Activated CD8-positive, alpha-beta memory T cell treated with anti-CD3 and anti-CD28 coated beads, Interleukin-2, amount 50 U/mL, for 1 hour (primary cell): ENCODE measurements around the gene ZNF573.
A peak's percentile ranks its signal among the peaks of the same experiment; 100 is the strongest.
"Not testable (repeated sequence)": the region's sequence is repeated elsewhere in the genome, so short reads cannot be mapped to it uniquely, and the experiment has no call there.

ENCODE experiments used
- DNase-seq: peaks from one replicate; pipeline ENCODE4 v3.0.0-alpha.2; 2020; ENCODE audit errors: extremely low read depth

Gene ZNF573

DNA sequence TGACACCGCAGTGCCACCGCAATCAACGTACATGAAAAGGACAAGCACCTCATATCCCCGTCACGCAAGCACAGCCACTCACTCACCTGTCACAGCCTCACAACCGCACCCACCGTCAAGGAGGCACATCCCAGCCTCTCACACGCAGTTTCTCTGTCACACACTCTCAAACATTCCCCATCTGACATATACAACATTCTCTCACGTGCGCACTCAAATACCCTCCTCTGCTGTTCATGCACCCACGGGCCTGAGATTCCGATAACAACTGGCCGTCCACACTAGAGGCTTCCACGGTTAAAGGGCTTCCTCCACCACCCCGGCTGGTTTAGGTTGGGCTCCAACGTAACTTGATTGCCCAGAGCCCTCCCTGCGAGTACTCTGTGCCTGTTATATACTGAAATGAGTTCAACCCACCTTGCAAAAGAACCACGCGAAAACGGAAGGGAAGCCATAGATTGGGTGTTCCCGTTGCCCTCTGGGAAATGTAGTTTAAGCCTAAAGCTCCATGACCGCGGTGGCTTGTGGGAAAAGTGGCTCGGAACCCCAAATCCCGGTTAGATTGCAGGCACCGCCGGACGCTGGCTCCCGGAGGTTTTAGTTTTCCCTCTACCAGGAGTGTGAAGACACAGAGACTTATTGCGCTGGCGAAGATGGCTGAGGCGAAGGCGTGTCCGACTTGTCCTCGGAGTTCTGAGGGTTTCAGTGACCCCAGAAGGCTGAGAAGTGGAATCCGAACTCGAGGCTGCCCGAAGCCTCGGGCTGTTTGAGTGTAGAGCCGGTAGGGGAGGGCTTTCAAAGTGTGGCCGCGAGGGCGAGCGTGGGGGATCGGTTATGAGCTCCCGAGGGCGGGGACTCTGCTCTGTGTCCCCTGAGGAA lies at the start of gene ZNF573:
TSS of gene ZNF573 (minus strand) at position 460 of the 879 bp plus-strand sequence. CDS start 5,857 bp downstream, outside the sequence.
- DNase-seq = peak; percentile 89

DNA sequence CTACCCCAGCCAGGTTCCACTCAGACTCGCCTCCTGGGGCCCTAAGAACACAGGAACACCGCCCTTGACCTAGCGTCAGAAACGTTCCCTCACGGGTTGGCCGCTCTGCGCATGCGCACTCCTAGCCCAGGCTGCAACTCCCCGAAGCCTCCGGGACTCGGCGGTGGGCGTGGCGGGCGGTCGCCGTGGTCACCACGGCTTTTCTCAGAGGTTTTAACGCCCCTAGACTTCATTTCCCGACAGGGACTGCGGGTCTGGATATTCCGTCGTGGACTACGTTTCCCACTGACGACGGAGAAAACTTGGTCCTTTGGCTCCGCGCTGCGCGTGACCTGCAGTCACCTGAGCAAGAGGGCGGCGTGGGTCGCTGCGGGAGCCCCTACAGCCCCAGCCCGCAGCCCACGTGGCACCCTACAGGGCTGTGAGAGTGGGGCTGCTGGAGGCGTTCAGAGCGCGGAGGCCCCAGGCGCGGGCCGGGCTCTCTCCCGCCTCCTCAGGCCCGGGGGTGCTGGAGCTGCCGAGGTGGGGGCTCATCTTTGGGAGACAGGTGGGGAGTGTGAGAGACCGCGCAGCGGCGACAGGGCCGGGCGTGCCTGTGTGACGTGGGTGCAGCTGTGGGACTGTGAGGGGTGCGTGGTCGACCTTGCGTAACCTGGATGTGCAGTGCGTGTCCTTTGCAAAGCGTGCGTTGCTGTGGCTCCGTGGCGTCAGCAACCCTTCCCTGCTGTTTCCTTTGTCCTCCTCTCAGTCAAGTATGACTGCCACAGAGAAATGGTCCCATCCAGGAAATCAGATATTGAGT lies 38.0 kb upstream of the ZNF573 start:
- no peak for DNase-seq

DNA sequence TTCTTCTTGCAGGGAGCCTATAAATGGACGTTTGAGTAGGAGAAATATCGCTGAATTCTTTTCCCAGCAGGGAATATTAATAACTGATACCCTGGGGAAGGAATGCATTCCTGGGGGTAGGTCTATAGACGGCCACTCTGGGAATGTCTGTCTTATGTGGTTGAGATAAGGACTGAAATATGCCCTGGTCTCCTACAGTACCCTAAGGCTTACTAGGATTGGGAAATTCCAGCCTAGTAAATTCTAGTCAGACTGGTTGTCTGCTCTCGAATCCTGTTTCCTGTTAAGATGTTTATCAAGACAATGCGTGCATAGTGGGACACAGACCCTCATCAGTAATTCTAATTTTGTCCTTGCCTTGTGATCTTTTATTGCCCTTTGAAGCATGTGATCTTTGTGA lies 36.2 kb upstream of the ZNF573 start:
- not testable (repeated sequence) for DNase-seq

DNA sequence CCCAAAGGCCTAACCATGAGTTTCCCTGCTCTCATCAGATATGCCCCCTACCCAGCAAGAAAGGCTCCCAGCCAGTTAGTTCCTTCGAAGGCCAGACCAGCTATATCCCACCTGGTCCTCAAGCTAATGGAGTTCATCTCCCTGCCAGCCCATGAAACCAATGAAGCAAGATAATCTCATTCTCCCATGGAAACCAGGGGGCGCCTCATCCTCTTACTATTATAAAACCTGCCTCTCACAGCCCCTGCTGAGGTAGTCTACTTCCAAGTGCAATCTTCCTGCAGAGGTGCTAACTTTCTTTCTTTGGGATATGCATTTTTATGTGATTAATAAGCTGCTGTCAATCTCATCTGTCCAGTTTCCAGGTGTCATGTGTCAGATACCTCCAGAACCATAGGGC lies 34.0 kb upstream of the ZNF573 start:
- no peak for DNase-seq

DNA sequence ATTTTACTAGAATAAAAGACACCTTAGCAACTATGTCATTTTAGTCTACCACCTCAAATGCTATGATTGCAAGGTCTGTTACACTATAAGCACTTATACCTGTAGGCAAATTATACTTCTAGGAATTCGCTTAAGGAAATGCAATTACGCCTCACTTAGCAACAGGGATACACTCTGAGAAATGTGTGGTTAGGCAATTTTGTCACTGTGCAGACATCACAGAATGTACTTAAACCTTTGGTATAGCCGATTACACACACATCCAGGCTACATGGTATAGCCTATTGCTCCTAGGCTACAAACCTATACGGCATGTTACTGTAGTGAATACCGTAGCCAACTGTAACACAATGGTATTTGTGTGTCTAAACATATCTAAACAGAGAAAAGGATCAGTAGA lies 30.0 kb upstream of the ZNF573 start:
- no peak for DNase-seq

DNA sequence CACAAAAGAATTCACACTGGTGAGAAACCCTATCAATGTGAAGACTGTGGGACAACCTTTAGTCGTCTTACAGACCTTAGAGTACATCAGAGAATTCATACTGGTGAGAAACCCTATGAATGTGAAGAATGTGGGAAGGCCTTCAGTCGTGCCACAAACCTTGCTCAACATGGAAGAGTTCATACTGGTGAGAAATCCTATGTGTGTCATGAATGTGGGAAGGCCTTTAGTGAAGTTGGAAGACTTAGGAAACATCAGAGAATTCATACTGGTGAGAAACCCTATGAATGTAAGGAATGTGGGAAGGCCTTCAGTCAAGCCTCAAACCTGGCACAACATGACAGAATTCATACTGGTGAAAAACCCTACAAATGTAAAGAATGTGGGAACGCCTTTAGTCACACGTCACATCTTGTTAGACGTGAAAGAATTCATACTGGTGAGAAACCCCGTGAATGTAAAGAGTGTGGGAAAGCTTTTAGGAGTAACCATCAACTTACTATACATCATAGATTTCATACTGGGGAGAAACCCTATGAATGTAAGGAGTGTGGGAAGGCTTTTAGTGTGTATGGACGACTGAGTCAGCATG lies 24.0 kb upstream of the ZNF573 start:
- DNase-seq = no peak

DNA sequence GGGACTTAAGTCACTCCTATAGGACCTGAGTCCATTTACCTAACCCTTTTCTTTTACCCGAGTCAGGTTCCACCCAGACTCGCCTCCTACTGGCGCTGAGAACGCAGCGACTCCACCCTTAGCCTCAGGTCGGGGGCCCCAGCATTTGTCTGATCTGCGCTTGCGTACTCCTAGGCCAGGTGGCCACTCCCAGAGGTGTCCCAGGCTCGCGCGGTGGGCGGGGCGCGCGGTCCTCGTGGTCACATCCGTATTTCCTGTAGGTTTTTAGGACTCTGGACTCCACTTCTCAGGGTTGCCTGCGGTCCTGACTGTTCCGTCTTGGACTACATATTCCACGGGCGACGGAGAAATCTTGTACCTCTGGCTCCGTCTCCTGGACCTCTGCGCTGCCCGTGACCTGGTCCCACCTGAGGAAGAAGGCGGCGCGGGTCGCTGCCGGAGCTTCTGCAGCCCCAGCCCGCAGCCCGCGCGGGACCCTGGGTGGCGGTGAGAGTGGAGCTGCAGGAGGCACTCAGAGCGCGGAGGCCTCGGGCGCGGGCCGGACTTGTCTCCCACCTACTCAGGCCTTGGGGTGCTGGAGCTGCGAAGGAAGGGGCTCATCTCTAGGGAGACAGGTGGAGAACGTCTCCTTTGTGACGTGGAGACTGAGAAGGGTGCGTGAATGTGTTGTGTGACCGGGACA lies 11.0 kb upstream of the ZNF573 start:
- no peak for DNase-seq

DNA sequence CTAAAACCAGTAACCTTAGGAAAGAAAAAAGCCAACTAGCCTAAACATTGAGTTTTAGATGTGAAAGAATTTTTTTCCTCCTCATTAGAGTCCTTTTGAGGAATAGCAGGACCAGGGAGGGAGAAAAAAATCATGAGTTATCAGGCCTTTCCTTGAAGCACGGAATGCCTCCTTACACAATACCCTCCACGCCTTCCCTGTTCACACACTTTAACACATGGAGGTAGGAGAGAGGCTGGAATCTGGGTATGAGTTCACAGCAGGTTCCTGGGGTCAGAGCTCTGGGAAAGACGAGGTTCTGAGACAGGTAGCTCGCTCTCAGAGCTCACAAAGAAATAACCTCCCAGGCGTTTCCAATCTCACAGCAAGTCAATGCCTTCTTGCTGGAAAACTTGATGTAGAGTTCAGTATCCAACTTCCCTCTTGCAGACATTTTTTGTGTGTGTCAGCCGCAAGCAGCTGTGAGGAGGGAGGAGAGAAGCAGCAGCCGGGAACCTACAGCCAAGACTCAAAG lies 716 bp downstream of the ZNF573 start:
- no peak for DNase-seq

DNA sequence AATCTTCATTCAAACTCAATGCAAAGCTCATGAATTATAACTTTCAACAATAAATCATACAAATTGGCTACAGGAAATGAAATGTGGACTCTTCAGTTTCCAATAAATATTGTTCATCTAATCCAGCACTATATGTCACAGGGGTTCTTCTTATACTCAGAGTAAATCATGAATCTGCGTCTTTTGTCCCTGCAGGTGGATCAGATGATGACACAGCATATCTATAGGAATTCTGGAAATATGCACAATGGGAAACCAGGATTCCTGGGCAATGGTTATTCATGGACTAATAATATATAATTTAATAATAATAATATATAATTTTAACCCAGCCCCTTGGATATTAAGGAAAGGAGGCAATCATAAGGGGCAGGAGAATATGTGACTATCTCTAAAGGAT lies 8.4 kb downstream of the ZNF573 start:
- DNase-seq = no peak

DNA sequence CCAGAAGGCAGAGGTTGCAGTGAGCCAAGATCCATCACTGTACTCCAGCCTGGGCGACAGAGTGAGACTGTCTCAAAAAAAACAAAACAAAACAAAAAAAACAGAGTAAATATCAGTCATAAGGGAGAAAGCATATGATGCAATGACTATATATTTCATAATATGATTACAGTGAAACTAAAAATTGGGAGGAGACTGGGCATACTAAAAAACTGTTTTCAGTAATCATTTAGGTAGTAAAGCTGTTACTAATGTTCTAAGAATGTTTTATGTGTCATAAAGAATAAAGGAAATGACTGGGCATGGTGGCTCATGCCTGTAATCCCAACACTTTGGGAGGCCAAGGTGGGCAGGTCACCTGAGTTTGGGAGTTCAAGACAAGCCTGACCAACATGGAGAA lies 15.9 kb downstream of the ZNF573 start:
- no peak for DNase-seq

DNA sequence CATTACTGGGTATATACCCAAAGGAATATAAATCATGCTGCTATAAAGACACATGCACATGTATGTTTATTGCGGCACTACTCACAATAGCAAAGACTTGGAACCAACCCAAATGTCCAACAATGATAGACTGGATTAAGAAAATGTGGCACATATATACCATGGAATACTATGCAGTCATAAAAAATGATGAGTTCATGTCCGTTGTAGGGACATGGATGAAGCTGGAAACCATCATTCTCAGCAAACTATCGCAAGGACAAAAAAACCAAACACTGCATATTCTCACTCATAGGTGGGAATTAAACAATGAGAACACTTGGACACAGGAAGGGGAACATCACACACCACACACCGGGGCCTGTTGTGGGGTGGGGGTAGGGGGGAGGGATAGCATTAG lies 21.7 kb downstream of the ZNF573 start:
- DNase-seq = not testable (repeated sequence)

DNA sequence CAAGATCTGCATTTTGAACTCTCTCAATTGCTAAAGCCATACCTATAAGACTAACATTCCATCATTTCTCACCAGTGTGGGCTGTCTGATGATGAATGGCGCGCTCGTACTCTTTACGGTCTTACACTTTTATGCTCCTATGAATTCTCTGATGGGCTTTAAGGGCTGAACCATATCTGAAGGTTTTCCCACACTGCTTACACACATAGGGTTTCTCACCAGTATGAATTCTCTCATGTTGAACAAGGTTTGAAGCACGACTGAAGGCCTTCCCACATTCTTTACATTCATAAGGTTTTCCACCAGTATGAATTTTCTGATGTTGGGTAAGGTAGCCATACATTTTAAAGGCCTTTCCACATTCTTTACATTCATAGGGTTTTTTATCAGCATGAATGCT lies 41.0 kb downstream of the ZNF573 start:
- DNase-seq = no peak

DNA sequence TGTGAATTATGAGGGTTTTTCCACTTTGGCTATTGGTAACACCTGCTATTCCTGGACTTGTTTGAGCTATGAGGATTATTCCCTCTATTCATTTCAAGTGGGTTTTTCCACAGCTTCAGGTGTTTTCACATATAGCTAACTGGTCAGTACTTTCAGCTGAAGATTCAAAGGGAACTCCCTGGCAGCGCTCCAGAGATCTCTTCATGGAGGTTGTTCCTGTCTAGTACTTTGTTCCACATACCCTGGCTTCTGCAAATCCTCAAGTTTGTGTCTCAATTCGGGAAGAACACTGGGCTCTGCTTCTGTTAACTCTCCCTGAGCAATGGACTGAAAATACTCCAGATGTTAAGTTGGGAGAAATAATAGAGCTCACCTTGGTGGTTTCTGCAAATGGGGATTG lies 54.2 kb downstream of the ZNF573 start:
- no peak for DNase-seq

DNA sequence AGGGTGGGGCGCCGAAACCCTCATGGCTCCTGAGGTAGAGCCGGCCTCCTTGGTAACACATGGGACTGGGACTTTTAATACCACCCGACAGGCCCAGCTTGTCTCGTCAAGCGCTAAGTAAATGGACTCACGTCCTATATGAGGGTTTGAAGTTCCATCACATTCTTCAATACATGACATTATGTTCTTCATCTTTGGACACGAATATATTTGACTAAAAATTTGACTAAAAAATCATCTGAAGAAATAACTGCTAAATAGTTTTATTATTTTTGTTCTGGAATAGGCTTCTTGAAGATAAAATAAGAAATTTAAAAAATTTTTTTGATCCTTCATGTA lies 59.5 kb downstream of the ZNF573 start:
- no peak for DNase-seq

DNA sequence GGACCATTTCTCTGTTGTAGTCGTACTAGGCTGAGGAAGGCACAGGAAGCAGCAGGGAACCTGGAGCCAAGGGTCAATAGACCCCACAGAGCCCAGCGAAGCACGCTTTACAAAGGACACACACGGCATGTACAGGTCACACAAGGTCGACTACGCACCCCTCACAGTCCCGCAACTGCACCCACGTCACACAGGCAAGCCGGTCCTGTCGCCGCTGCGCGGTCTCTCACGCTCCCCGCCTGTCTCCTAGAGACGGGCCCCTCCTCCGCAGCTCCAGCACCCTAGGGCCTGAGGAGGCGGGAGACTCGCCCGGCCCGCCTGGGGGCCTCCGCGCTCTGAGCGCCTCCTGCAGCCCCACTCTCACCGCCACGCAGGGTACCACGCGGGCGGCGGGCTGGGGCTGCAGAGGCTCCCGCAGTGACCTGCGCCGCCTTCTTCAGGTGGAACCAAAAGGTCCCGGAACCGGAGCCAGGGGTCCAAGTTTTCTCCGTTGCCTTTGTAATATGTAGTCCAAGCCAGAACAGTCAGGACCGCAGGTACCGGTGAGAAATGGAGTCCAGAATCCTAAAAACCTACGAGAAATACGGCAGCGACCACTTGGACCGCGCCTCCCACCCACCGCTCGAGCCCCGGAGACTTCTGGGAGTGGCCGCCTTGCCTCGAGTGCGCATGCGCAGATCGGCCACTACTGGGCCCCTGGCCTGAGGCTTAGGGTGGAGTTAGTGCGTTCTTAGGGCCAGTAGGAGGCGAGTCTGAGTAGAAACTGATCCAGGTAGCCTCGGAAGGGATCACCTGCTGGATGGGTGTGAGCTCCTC lies 60.1 kb downstream of the ZNF573 start, which contains the start of gene ZNF607:
TSS of gene ZNF607 (minus strand) at position 651 of the 816 bp plus-strand sequence. CDS start 8,143 bp downstream, outside the sequence.
- DNase-seq = peak; percentile 53

DNA sequence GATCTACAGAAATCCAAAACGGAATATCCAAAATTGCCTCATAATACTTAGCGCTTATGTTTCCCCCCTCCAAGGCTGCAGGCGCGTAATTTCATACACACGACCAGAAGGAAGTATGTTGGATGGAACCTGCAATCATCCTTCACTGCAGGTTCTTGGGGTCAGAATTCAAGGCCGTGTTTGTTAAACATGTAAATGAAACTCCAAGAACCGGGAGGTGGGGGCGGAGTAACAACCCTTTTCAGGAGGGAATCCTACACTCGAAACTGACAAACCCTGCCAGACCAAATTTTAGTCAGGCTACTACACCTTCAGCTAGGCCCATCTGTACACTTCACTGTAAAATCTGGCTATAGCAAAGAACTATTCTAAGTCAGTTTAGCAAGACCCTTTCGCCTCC lies 61.1 kb downstream of the ZNF573 start:
- no peak for DNase-seq

DNA sequence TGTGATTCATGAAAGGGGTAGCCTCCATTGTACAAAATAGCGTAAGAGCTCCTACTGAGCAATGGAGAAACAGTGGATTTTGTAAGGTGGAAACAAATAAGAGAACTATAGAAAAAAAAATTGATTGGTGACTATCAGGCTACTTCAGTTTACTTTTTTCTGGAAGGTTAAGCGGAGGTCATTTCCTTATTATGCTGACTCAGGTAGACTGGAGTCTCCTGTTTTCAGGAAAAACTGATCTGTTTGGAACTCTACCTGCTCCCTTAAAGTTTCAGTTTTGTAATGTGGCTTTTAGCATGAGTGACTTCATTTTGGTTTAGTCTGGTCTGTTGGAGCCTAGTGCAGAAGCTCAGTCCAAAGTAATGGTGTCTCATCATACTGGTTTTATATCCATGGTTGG lies 63.2 kb downstream of the ZNF573 start:
- no peak for DNase-seq

DNA sequence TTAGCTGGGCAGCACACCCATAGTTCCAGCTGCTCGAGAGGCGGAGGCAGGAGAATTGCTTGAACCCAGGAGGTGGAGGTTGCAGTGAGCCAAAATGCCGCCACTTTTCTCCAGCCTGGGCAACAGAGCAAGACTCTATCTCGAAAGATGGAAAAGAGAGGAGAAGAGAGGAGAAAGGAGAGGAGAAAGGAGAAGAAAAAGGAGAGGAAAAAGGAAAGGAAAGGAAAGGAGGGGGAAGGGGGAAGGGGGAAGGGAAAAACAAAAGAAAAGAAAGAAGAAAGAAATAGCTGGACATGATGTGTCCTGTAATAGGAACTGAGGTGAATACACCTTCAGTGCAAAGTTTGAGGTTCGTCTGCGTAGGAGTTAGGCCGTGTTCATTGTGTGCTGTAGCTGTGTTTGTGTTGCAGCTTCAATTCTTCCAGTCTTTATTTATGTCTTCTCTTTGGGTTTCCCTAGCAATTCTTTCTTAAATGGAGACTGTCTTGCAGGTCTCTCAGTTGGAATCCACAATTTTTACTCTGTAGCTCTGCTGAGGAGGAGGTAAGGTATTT lies 73.3 kb downstream of the ZNF573 start:
- DNase-seq = no peak

DNA sequence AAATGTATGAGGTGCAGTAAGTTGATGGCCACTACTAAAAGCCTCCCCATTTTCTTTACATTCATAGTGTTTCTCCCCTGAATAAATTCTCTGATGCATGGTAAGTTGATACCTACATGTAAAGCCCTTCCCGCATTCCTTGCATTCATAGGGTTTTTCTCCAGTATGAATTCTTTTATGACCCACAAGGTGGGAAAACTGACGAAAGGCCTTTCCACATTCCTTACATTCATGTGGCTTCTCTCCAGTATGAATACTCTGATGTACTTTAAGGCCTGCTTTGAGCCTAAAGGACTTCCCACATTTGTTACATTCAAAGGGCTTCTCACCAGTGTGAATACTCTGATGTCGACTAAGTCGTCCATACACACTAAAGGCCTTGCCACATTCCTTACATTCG lies 80.3 kb downstream of the ZNF573 start:
- no peak for DNase-seq

DNA sequence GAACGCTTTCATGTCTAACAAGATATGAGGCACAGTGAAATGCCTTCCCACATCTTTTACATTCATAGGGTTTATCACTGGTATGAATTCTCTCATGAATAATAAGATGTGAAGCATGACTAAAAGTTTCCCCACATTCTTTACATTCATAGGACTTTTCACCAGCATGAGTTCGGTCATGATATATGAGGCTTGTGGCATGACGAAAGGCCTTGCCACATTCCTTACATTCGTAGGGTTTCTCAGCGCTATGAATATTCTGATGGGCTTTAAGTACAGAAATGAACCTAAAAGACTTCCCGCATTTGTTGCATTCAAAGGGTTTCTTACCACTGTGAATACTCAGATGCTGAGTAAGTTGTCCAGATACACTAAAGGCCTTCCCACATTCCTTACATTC lies 81.2 kb downstream of the ZNF573 start:
- no peak for DNase-seq
